ENCODE measurements around the gene ASCC2.
A peak's percentile ranks its signal among the peaks of the same experiment; 100 is the strongest.
"Not testable (repeated sequence)": the region's sequence is repeated elsewhere in the genome, so short reads cannot be mapped to it uniquely, and the experiment has no call there.

ASCC2 gene

GRCh38 chr22:29837741-29838598 lies at the start of gene ASCC2:
Gene ASCC2, minus strand, starts transcription at chr22:29838274. Its CDS starts 5,949 bp downstream, at chr22:29832325.
- peak; percentile 97 to 98 for DNase-seq

GRCh38 chr22:29887358-29887757 lies 49.3 kb upstream of the ASCC2 start:
- DNase-seq: no peak

GRCh38 chr22:29886596-29886995 lies 48.5 kb upstream of the ASCC2 start:
- DNase-seq: no peak

- no peak for DNase-seq
Measured at GRCh38 chr22:29885610-29886009, 47.5 kb upstream of the ASCC2 start.

DNA sequence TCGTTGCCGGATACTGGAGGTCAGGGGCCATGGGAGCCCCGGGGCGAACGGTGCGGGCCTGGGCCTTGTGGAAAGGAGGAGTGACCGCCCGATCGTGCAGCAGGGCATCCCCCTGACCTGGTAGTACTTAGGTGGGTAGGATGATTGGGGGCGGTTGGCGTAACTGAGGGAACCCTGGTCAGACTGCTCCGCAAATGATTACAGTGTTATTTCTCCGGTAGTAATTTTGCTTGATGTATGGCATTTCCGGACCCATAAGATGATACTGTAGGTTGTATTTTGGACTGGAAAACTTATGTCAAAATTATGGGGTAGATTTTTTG lies 45.7 kb upstream of the ASCC2 start:
- peak in 1 of 2 experiments; percentile 34 for DNase-seq

DNA sequence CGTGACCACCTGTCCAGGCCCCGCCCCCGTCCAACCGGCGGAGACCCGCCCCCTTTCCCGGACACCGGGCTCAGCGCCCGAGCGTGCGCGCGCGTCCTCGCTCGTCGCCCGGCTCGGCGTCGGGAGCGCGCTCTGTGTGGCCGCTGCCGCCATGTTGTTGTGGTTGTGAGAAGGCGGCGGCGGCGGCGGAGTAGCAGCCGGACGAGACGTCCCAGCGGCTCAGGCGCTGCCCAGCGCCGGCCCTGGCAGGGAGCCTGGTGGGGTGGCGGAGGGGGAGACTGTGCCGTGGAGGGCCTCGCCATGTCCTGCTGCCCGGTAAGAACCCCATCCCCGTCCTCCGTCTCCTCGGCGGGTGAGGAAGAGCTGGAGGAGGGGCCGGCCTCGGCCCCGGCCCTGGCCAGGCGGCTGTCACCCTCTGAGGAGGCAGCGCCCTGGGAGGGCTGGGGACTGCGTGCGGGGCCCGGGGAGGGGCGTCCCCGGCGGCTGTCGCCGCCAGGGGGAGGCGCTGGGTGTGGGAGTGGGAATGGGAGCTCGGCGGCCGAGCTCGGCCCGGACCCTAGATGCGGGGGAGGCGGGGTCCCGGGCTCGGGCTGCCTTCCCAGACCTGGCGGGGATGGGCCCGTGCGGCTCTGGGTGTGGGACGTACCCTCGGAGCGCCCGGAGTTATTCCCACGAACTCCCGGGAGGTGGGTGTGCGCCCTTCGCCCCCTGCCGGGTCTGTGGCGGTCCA lies 45.1 kb upstream of the ASCC2 start, which contains the start of gene MTMR3:
Gene MTMR3, plus strand, starts transcription at position 130 of the 730 bp plus-strand sequence. CDS start 87,886 bp downstream, outside the sequence.
- peak; percentile 76 to 82 for DNase-seq

GRCh38 chr22:29882716-29883044 lies 44.6 kb upstream of the ASCC2 start:
- no peak for DNase-seq

DNA sequence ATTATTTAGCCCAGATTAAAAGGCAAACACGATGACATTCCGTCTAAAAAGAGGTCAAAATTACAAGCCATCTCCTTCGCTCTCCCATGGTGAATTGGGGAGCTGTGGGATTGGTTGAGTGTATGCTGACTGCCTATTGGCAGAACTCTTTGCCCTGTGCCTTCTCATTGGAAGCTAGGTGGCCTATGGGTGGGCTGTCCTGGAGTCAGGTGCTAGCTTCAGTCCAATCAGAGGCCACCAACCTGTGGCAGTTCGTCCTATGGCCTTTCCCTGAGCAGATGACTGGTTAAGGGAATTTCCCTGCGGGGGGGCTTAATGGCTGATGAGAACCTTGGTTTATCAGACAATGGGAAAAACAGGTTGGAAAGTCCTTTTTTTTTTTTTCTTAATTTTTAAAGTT lies 41.7 kb upstream of the ASCC2 start:
- no peak for DNase-seq

DNA sequence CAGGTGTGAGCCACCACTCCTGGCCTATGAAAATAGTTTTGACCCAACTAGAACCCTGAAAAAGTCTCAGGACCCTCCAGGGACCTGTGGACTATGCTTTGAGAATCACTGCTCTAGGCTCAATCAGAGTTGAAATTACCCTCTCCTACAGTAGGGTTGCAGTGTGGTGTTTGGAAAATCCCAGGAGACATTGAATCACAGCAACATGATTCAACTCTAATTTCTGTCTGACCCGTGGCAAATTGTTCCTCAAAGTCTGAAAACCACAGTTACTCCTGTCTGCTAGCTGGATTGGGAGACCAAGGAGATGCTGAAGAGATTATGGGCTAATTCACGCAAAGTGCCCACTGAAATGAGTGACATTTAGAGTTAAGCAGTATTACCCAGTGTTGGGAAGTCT lies 39.5 kb upstream of the ASCC2 start:
- DNase-seq: no peak

- no peak for DNase-seq
Measured at GRCh38 chr22:29873943-29874342, 35.9 kb upstream of the ASCC2 start.

- DNase-seq: no peak
Measured at GRCh38 chr22:29872989-29873388, 34.9 kb upstream of the ASCC2 start.

DNA sequence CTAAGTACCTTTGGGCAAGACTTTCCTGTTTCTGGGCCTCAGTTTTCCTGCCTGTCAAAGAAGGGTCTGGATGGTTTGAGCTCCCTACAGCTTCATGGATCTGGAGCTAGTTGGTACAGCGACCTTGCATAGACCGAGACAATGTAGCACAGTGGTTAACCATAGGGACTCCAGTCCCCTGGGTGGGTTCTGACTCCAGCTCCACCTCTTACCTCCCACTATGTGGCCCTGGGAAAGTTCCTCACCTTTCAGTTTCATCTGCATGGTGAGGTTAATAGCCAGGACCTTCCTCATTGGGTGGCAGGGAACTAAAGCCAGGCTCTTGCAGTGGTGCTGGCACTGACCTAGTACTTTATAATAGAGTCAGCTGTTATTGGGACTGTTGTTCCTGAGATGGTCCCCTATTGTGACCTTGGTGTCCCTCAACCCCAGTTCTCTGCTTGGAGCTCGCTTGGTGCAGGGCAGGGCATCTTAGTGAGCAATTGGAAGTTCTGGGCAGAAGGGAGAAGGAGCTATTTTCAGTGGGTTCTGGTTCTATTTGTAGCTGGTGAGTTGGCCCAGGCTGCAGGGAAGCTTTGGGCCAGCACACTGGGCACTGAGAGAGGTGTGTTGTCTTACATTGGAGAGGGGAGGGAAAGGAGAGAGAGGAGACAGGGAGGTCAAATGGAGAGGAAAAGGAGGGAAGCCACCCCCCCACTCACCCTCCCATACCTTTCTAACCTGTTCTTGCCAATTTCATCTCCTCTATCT lies 34.2 kb upstream of the ASCC2 start:
- DNase-seq: no peak

DNA sequence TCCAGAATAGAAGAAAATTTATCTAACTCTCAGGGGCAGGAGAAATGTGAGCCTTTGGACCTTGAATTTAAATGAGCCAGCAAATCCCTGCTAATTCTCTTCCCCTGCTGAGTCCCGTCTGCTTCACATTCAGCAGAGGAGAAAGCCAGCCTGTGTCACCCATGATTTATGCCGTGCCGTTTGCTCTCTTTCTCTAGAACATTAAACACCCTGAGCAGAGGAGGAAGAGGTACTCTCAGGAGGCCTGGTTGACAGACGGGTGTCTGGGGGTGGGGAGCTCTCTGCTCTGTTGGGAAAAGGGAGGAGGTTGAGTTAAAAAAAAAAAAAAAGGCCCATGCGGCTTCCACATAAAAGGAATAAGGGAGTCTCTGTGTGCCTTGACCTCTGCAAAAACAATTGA lies 33.6 kb upstream of the ASCC2 start:
- no peak for DNase-seq

GRCh38 chr22:29870574-29870973 lies 32.5 kb upstream of the ASCC2 start:
- DNase-seq: no peak

DNA sequence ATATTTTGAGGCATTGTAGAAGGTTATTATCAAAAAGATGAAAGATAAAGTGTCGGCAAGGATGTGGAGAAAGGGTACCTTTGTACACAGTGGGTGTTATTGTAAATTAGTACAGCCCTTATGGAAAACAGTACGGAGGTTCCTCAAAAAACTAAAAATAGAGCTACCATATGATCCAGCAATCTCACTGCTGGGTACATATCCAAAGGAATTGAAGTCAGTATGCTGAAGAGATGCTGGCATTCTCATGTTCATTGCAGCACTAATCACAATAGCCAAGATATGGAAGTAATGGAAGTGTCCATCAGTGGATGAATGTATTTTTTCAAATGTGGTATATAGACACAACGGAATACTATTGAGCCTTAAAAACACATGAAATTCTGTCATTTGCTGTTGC lies 29.8 kb upstream of the ASCC2 start:
- no peak for DNase-seq

DNA sequence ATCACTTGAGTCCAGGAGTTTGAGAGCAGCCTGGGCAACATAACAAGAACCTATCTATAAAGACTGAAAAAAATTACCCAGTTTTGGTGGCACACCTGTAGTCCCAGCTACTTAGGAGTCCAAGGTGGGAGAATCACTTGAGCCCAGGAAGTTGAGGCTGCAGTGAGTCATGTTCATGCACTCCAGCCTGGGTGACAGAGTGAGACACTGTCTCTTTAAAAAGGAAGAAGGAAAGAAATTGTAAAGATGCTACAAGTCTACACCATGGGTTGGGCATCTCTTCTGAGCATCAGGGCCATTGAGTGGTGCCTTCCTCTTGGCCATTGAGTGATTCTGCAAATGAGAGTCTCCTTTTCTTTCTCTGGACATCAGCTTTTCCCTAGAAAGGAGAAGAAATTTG lies 29.2 kb upstream of the ASCC2 start:
- DNase-seq: no peak

DNA sequence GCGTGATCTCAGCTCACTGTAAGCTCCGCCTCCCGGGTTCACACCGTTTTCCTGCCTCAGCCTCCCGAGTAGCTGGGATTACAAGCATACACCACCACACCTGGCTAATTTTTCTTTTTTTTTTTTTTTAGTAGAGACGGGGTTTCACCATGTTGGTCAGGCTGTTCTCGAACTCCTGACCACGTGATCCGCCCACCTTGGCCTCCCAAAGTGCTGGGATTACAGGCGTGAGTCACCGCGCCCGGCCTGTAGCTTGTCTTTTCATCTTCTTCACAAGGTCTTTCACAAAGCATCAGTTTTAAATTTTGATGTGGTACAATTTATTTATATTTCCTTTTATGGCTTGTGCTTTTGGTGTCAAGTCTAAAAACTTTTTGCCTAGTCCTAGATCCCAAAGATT lies 27.5 kb upstream of the ASCC2 start:
- DNase-seq: not testable (repeated sequence)

DNA sequence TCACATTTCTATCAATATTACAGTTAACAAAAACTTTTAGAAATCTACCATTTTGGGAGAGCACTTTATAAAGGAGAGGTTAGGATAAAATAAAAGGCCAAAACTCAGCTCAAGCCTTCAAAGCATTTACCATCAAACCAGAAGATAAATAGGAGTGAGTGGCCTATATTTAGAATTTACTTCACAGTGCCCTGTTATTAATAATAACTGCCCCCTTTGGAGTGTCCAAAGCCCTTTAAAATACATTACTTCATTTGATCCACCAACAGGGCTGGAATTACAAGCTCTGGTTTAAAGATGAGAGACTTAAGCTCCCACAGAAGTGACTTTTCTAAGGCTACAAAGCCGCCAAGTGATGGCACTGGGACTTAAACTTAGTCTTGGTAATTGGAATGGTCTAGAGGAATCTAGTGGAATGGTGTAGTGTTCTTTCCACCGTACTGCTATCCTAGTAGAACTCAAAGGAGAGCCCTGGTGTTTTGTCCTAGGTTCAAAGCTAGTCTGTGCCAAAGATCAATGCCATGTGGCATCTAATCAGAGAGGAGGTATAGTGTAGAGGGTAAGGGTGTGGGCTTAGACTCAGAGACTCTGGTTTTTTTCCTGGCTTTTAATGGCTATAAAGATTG lies 23.7 kb upstream of the ASCC2 start:
- DNase-seq: no peak

DNA sequence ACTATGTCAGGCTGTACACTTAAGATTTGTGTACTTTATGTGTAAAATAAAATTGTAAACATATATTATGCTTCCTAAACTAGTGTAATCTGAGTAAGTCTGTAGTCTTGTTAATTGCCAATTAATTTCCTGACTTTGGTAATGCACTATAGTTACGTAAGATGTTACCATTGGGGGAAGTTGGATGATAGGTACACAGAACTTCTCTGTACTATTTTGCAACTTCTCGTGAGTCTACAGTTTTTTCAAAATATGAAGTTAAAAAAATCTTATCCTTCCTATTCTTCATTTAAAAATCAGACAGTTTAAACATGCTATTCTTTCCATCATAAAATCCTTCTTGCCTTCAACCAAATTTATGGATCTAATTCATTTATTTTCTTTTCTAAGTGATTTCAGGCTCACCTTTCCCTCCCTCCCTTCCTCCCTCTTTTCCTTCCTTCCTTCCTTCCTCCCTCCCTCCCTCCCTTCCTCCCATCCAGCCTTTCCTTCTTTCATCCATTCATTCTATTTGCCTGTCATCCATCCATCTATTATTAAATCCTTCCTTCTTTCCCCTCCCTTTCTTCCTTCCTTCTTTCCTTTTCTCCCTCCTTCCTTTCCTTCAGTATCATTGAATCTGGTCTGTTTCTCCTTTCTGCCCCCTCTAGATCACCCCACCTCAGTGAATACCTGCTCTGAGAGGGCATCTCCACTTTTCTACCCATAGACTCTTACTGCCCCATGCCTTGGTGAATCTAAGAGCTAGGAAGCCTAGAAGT lies 22.1 kb upstream of the ASCC2 start:
- no peak for DNase-seq

DNA sequence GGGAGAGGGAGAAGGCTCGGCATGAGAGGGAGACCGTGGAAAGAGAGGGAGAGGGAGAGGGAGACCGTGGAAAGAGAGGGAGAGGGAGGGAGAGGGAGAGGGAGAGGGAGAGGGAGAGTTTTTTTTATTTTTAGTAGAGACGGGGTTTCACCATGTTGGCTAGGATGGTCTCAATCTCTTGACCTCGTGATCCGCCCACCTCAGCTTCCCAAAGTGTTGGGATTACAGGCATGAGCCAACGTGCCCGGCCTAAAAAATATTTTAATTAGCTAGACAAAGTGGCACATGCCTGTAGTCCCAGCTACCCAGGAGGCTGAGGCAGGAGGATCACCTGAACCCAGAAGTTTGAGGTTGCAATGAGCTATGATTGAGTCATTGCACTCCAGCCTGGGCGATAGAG lies 21.0 kb upstream of the ASCC2 start:
- DNase-seq: not testable (repeated sequence)

DNA sequence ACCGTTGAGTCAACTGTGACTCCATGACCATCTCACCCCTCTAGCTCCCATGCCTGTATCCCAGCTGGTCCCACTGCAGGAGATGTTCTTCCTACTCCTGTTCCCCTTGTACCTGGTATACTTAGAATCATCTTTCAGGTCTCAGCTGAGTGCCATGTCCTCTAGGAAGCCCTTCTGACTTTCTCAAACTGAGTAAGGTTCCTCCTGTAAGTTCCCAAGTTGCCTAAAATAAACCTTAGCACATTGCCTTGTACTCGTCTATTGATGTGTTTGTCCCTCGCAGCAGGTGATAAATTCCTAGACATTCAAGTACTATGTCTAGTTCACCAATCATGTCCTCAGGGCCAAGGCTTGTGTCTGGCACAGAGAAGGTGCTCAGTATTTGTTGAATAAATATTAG lies 18.4 kb upstream of the ASCC2 start:
- DNase-seq: no peak

GRCh38 chr22:29855611-29856181 lies 17.6 kb upstream of the ASCC2 start:
- no peak for DNase-seq
